GF-D8 (cell line): ENCODE measurements around the gene TARM1.
"Not testable (repeated sequence)": the region's sequence is repeated elsewhere in the genome, so short reads cannot be mapped to it uniquely, and the experiment has no call there.

Experiments used
- DNase-seq: peaks from one replicate; lab custom pipeline; 2025; lab: John Stamatoyannopoulos, UW

TARM1 gene

GRCh38 chr19:54099903-54100255, 18.7 kb upstream of the TARM1 start:
- not testable (repeated sequence) for DNase-seq

- DNase-seq = no peak
These were observed 18.2 kb upstream of the TARM1 start for GRCh38 chr19:54099190-54099902.

GRCh38 chr19:54096617-54097106, 15.5 kb upstream of the TARM1 start:
- peak; percentile 35 for DNase-seq

GRCh38 chr19:54095859-54096616, 14.9 kb upstream of the TARM1 start:
- not testable (repeated sequence) for DNase-seq

- DNase-seq = no peak
These were observed 14.1 kb upstream of the TARM1 start for GRCh38 chr19:54095136-54095858.

GRCh38 chr19:54094426-54095000, 13.3 kb upstream of the TARM1 start:
- no peak for DNase-seq

- no peak for DNase-seq
These were observed 3.2 kb upstream of the TARM1 start for GRCh38 chr19:54084410-54084809.

- peak; percentile 27 for DNase-seq
These were observed 3.8 kb downstream of the TARM1 start for GRCh38 chr19:54077334-54077733.

GRCh38 chr19:54074851-54075250, 6.3 kb downstream of the TARM1 start:
- DNase-seq = no peak

GRCh38 chr19:54073829-54074228, 7.3 kb downstream of the TARM1 start:
- DNase-seq = no peak

- DNase-seq = no peak
These were observed 11.7 kb downstream of the TARM1 start for GRCh38 chr19:54069470-54069869.

GRCh38 chr19:54063350-54064116, 17.6 kb downstream of the TARM1 start, which contains the start of gene VSTM1:
Gene VSTM1, minus strand, starts transcription at chr19:54063897. Its CDS starts 120 bp downstream, at chr19:54063777.
- DNase-seq = no peak

- peak; percentile 63 for DNase-seq
These were observed 18.5 kb downstream of the TARM1 start for GRCh38 chr19:54062643-54063042.

GRCh38 chr19:54047616-54048015, 33.5 kb downstream of the TARM1 start:
- DNase-seq = peak; percentile 2

GRCh38 chr19:54045771-54046170, 35.4 kb downstream of the TARM1 start:
- no peak for DNase-seq

- no peak for DNase-seq
These were observed 38.2 kb downstream of the TARM1 start for GRCh38 chr19:54042989-54043388.

GRCh38 chr19:54041969-54042606, 39.1 kb downstream of the TARM1 start:
- no peak for DNase-seq

- DNase-seq = no peak
These were observed 41.2 kb downstream of the TARM1 start for GRCh38 chr19:54040003-54040402.

GRCh38 chr19:54036542-54036941, 44.6 kb downstream of the TARM1 start:
- not testable (repeated sequence) for DNase-seq

GRCh38 chr19:54035215-54036178, 45.7 kb downstream of the TARM1 start:
- DNase-seq = no peak
